GM12878 (cell line): ENCODE results near the gene DGCR8.

Source experiments
- EZH2 ChIP-seq: IDR thresholded peaks from 2 replicates; pipeline ENCODE4 v1.6.1; 2012; ENCODE audit warnings: low read depth, mild to moderate bottlenecking, control low read depth, inconsistent platforms, low read length, borderline replicate concordance; ENCODE audit not compliant: control insufficient read depth
- MYC ChIP-seq: IDR thresholded peaks from 2 replicates; pipeline ENCODE4 v1.6.1; 2011; ENCODE audit warnings: mild to moderate bottlenecking, low read length, moderate library complexity, inconsistent platforms; ENCODE audit not compliant: insufficient read depth, insufficient replicate concordance, insufficient read length, severe bottlenecking
- POLR2AphosphoS5 ChIP-seq: IDR thresholded peaks from 2 replicates; pipeline ENCODE4 v1.6.1; 2011; ENCODE audit warnings: mild to moderate bottlenecking, low read length, inconsistent platforms
- RAD21 ChIP-seq: IDR thresholded peaks from 2 replicates; pipeline ENCODE4 v1.6.1; 2011; ENCODE audit warnings: mild to moderate bottlenecking, low read depth, low read length, moderate library complexity; ENCODE audit not compliant: insufficient read depth
- TF ChIP-seq, protein P1 (sequence below), 3 experiments: IDR thresholded peaks in 2 of 3; conservative IDR thresholded peaks in 1 of 3; 2 replicates each; pipeline ENCODE4 v1.5.1; 2011; ENCODE audit warnings: low read depth in 3 of 3, low read length in 3 of 3, mild to moderate bottlenecking in 3 of 3, control low read depth in 2 of 3, moderate library complexity in 2 of 3, inconsistent platforms in 1 of 3, mixed read lengths in 1 of 3; ENCODE audit not compliant: control insufficient read depth in 2 of 3, insufficient read depth in 1 of 3; ENCODE audit errors: extremely low read depth in 1 of 3
- TF ChIP-seq, protein P2 (sequence below): fragments of 450-650 bp; IDR thresholded peaks from 2 replicates; pipeline ENCODE4 v1.6.1; 2017; ENCODE audit warnings: mild to moderate bottlenecking, moderate library complexity
- TF ChIP-seq, protein P3 (sequence below): IDR thresholded peaks from 2 replicates; pipeline ENCODE4 v1.6.1; 2012; ENCODE audit warnings: low read length, inconsistent platforms
- TF ChIP-seq, protein P4 (sequence below): IDR thresholded peaks from 2 replicates; pipeline ENCODE4 v1.6.1; 2011; ENCODE audit warnings: borderline replicate concordance, low read depth, mild to moderate bottlenecking, moderate library complexity, low read length; ENCODE audit not compliant: insufficient read depth, poor library complexity, severe bottlenecking

DNA sequence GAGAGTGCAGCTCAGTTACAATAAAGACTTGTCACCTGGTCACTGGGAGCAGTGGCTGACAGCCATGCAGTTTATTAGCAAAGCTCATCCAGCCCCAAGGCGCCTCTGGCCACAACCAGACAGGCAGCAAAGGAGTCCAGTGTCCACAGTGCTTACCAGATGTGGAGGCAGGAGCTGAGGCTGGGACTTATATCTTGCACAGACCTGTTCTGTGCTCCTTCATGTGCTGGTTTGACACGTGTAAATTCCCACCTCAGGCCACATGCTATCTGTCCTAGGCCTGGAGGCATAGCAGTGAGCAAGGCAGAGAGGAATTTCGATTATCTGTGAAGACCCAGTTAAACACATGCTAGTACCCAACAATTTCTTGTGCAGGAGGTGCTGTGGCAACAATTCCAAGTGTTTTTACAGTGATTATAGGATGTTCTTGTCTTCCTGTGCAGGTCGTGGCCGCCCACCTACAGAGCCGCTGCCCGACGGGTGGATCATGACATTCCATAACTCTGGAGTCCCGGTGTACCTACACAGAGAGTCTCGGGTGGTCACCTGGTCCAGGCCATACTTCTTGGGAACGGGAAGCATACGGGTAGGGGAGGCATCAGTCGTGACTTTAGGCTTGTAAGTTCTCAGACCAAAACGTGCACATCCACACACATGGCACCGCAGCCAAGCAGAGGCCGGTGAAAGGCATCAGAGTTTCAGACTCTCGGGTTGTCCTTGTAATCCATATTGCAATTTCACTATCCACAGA is 9.4 kb downstream of the DGCR8 start:
- TF ChIP-seq, protein P1, sequence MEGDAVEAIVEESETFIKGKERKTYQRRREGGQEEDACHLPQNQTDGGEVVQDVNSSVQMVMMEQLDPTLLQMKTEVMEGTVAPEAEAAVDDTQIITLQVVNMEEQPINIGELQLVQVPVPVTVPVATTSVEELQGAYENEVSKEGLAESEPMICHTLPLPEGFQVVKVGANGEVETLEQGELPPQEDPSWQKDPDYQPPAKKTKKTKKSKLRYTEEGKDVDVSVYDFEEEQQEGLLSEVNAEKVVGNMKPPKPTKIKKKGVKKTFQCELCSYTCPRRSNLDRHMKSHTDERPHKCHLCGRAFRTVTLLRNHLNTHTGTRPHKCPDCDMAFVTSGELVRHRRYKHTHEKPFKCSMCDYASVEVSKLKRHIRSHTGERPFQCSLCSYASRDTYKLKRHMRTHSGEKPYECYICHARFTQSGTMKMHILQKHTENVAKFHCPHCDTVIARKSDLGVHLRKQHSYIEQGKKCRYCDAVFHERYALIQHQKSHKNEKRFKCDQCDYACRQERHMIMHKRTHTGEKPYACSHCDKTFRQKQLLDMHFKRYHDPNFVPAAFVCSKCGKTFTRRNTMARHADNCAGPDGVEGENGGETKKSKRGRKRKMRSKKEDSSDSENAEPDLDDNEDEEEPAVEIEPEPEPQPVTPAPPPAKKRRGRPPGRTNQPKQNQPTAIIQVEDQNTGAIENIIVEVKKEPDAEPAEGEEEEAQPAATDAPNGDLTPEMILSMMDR (IDR thresholded peaks at IDR 0.05 in 2 of 3, conservative IDR thresholded peaks at IDR 0.05 in 1 of 3; ENCODE audit: control insufficient read depth in 2 of 3, extremely low read depth in 1 of 3, insufficient read depth in 1 of 3, low read depth in 3 of 3, low read length in 3 of 3): no peak
- TF ChIP-seq, protein P2, sequence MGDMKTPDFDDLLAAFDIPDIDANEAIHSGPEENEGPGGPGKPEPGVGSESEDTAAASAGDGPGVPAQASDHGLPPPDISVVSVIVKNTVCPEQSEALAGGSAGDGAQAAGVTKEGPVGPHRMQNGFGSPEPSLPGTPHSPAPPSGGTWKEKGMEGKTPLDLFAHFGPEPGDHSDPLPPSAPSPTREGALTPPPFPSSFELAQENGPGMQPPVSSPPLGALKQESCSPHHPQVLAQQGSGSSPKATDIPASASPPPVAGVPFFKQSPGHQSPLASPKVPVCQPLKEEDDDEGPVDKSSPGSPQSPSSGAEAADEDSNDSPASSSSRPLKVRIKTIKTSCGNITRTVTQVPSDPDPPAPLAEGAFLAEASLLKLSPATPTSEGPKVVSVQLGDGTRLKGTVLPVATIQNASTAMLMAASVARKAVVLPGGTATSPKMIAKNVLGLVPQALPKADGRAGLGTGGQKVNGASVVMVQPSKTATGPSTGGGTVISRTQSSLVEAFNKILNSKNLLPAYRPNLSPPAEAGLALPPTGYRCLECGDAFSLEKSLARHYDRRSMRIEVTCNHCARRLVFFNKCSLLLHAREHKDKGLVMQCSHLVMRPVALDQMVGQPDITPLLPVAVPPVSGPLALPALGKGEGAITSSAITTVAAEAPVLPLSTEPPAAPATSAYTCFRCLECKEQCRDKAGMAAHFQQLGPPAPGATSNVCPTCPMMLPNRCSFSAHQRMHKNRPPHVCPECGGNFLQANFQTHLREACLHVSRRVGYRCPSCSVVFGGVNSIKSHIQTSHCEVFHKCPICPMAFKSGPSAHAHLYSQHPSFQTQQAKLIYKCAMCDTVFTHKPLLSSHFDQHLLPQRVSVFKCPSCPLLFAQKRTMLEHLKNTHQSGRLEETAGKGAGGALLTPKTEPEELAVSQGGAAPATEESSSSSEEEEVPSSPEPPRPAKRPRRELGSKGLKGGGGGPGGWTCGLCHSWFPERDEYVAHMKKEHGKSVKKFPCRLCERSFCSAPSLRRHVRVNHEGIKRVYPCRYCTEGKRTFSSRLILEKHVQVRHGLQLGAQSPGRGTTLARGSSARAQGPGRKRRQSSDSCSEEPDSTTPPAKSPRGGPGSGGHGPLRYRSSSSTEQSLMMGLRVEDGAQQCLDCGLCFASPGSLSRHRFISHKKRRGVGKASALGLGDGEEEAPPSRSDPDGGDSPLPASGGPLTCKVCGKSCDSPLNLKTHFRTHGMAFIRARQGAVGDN: no peak
- TF ChIP-seq RAD21 (no peak), MYC (no peak), POLR2AphosphoS5 (no peak), EZH2 (no peak)
- TF ChIP-seq, protein P3, sequence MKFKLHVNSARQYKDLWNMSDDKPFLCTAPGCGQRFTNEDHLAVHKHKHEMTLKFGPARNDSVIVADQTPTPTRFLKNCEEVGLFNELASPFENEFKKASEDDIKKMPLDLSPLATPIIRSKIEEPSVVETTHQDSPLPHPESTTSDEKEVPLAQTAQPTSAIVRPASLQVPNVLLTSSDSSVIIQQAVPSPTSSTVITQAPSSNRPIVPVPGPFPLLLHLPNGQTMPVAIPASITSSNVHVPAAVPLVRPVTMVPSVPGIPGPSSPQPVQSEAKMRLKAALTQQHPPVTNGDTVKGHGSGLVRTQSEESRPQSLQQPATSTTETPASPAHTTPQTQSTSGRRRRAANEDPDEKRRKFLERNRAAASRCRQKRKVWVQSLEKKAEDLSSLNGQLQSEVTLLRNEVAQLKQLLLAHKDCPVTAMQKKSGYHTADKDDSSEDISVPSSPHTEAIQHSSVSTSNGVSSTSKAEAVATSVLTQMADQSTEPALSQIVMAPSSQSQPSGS: no peak
- TF ChIP-seq, protein P4, sequence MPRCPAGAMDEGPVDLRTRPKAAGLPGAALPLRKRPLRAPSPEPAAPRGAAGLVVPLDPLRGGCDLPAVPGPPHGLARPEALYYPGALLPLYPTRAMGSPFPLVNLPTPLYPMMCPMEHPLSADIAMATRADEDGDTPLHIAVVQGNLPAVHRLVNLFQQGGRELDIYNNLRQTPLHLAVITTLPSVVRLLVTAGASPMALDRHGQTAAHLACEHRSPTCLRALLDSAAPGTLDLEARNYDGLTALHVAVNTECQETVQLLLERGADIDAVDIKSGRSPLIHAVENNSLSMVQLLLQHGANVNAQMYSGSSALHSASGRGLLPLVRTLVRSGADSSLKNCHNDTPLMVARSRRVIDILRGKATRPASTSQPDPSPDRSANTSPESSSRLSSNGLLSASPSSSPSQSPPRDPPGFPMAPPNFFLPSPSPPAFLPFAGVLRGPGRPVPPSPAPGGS: no peak
